PFSK-1 (cell line): Measurements from ENCODE around the gene KCNK6.

Source experiments
- FOXP2 ChIP-seq: optimal IDR thresholded peaks from 2 replicates; pipeline ENCODE3; 2011; ENCODE audit warnings: borderline replicate concordance, control low read depth, inconsistent platforms; ENCODE audit not compliant: insufficient read depth; ENCODE audit errors: extremely low read length, extremely low read depth
- POLR2AphosphoS5 ChIP-seq: IDR thresholded peaks from 2 replicates; pipeline ENCODE4 v1.6.1; 2012; ENCODE audit warnings: low read depth, mild to moderate bottlenecking, control low read depth, low read length, moderate library complexity
- SIN3A ChIP-seq: IDR thresholded peaks from 2 replicates; pipeline ENCODE4 v1.6.1; 2012; ENCODE audit warnings: mild to moderate bottlenecking, low read length, moderate library complexity, borderline replicate concordance; ENCODE audit not compliant: insufficient read depth
- TAF1 ChIP-seq: IDR thresholded peaks from 2 replicates; pipeline ENCODE4 v1.6.1; 2012; ENCODE audit warnings: low read length, control low read depth, borderline replicate concordance; ENCODE audit not compliant: insufficient read depth
- TF ChIP-seq, protein P1 (sequence below), 2 experiments: IDR thresholded peaks; 2 replicates each; pipeline versions ENCODE4 v1.6.1 to v1.8.0; 2011 to 2012; ENCODE audit warnings: low read depth in 2 of 2, low read length in 2 of 2, control low read depth in 1 of 2, inconsistent platforms in 1 of 2, mild to moderate bottlenecking in 1 of 2, moderate library complexity in 1 of 2; ENCODE audit not compliant: insufficient read depth in 1 of 2

DNA sequence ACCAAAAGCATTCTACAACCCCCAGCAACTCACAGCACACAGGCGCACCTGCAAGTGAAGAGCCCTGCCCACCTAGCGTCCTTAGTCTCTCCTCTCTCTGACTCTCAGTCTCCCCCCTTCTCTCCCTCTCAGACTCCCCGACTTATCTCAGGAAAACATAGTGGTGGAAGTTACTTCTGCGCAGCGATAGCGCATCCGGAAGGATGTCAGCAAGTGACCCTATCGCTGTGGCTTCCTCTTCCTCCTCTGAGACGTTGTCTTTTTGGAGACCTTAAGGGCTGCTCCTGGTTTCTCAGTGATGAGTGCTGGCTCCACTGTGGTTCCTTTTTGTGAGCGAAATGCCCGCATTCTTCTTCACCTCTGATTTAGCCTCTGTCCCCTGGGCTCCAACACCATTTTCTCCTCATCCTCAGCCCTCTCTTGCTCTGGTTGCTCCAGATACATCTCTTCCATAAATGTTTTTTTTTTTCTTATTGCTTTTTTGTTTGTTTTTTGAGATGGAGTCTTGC is 2.5 kb upstream of the KCNK6 start:
- TF ChIP-seq POLR2AphosphoS5 (no peak), SIN3A (no peak), TAF1 (no peak), FOXP2 (no peak)
- TF ChIP-seq, protein P1, sequence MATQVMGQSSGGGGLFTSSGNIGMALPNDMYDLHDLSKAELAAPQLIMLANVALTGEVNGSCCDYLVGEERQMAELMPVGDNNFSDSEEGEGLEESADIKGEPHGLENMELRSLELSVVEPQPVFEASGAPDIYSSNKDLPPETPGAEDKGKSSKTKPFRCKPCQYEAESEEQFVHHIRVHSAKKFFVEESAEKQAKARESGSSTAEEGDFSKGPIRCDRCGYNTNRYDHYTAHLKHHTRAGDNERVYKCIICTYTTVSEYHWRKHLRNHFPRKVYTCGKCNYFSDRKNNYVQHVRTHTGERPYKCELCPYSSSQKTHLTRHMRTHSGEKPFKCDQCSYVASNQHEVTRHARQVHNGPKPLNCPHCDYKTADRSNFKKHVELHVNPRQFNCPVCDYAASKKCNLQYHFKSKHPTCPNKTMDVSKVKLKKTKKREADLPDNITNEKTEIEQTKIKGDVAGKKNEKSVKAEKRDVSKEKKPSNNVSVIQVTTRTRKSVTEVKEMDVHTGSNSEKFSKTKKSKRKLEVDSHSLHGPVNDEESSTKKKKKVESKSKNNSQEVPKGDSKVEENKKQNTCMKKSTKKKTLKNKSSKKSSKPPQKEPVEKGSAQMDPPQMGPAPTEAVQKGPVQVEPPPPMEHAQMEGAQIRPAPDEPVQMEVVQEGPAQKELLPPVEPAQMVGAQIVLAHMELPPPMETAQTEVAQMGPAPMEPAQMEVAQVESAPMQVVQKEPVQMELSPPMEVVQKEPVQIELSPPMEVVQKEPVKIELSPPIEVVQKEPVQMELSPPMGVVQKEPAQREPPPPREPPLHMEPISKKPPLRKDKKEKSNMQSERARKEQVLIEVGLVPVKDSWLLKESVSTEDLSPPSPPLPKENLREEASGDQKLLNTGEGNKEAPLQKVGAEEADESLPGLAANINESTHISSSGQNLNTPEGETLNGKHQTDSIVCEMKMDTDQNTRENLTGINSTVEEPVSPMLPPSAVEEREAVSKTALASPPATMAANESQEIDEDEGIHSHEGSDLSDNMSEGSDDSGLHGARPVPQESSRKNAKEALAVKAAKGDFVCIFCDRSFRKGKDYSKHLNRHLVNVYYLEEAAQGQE (IDR thresholded peaks at IDR 0.05; ENCODE audit: insufficient read depth in 1 of 2, low read depth in 2 of 2, low read length in 2 of 2), result no peak
